Measurements from ENCODE around the gene WBP1. TPM values are rescaled to one million over a fixed set of nuclear protein-coding genes. Genes with fewer than 3 reads are reported as not detected.

WBP1 gene
- total RNA-seq, 1 donor from 2014 or later: 109 TPM

DNA sequence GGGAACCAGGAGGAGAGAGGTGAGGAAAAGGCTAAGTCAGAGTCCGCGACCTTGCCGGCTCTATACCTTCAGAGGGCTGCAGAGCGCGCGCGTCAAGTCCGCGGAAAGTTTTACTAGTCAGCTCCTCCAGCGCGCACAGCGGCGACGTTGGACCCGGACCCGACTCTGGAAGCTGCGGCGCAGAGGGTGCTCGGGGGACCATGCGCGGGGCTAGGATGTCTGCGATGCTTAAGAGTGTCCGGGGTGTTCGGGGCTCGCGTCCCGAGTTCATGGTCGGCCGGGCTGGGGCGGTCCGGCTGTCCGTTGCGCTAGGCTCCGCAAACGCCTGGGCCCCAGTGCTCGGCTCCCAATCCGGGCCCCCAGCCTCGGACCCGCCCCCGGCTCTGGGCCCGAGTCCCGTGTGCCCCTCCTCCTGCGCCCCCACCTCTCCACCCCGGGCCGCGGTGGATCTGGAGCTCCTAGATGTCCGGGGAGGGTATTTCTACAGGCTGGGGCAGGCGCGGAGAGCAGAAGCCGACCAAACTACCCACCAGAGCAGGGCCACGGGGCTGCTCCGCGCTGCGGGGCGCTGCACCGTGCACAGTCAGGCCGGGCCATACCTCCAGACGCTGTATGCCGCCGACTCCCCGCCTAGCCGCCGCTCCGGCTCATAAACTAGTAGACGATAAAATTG is 41.2 kb downstream of the WBP1 start, which contains the start of gene LBX2:
LBX2 (minus strand) TSS at position 337 of the 673 bp plus-strand sequence; CDS start at position 271, 66 bp downstream.
- peaks cover 8% of the 10 kb centered on the region for H3K9me3 Mint-ChIP-seq (ENCODE audit: unreplicated experiment)
- TF ChIP-seq, protein P1, sequence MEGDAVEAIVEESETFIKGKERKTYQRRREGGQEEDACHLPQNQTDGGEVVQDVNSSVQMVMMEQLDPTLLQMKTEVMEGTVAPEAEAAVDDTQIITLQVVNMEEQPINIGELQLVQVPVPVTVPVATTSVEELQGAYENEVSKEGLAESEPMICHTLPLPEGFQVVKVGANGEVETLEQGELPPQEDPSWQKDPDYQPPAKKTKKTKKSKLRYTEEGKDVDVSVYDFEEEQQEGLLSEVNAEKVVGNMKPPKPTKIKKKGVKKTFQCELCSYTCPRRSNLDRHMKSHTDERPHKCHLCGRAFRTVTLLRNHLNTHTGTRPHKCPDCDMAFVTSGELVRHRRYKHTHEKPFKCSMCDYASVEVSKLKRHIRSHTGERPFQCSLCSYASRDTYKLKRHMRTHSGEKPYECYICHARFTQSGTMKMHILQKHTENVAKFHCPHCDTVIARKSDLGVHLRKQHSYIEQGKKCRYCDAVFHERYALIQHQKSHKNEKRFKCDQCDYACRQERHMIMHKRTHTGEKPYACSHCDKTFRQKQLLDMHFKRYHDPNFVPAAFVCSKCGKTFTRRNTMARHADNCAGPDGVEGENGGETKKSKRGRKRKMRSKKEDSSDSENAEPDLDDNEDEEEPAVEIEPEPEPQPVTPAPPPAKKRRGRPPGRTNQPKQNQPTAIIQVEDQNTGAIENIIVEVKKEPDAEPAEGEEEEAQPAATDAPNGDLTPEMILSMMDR (IDR thresholded peaks at IDR 0.05; ENCODE audit: partially characterized antibody, unreplicated experiment): no peak
- H3K27me3 Mint-ChIP-seq (ENCODE audit: unreplicated experiment): peaks cover 31% of the 10 kb centered on the region
- peaks cover 12% of the 10 kb centered on the region for H3K36me3 Mint-ChIP-seq (ENCODE audit: unreplicated experiment)
- H3K27ac Mint-ChIP-seq (ENCODE audit: unreplicated experiment): peak within 1 kb of the TSS; percentile 22
- DNase-seq: peak; percentile 26
- H3K4me1 Mint-ChIP-seq (ENCODE audit: low read depth, unreplicated experiment): peaks cover 15% of the 10 kb centered on the region
- H3K4me3 Mint-ChIP-seq (ENCODE audit: unreplicated experiment): peak within 1 kb of the TSS; percentile 86

DNA sequence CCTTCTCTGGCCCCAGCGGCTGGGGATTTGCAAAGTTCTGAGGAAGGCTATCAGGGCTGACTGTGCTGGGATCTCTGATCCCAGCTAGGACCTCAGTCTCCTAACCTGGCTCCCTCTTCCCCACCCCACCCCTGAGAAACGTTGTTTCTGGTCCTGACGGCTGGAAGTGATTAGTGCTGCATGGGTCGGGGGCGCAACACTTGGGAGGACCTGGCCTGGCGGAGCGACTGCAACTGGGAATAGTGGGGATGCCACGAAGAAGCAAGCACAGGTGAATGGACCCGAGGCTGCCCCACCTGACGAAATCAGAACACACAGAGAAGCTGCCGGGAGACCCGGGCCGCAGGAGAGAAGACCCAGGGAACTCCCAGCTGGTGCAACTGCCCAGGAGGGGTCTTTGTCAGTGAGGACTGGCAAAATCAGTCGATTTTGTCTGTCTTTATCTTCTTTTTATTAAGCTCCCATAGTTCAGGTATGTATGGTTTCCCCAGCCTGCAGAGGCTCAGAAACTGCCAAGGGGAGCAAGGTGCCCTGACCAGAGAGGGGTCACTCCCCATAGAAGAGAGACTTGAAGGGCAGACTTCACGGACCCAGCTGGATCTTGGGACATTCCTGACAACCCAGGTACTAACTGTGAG is 41.8 kb downstream of the WBP1 start:
- Mint-ChIP-seq H3K27me3 (ENCODE audit: unreplicated experiment) (peaks cover 36% of the 10 kb centered on the region), H3K4me3 (ENCODE audit: unreplicated experiment) (peak overlapping the region; percentile 66), H3K36me3 (ENCODE audit: unreplicated experiment) (peaks cover 16% of the 10 kb centered on the region), H3K27ac (ENCODE audit: unreplicated experiment) (peak overlapping the region; percentile 22), H3K4me1 (ENCODE audit: low read depth, unreplicated experiment) (peaks cover 15% of the 10 kb centered on the region), H3K9me3 (ENCODE audit: unreplicated experiment) (peaks cover 8% of the 10 kb centered on the region)
- TF ChIP-seq, protein P1 (IDR thresholded peaks at IDR 0.05; ENCODE audit: partially characterized antibody, unreplicated experiment): no peak
- DNase-seq: no peak

DNA sequence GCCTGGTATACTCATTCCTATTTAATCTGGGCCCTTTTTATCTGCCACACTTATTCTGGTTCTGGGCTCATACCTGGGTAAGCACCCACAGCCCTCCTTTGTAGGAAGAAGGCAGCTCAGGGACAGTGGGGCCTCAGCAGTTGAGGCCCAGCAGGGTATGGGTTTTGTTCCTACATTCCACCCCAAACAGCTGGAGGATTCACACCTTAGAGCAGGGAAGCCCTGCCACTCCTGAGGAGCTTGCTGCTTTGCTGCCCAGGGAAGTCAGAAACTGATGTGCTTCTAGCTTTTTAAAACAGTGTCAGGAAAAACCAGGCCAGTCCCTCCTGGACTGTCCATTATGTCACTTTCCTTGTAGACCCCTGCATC is 42.3 kb downstream of the WBP1 start:
- DNase-seq: no peak
- Mint-ChIP-seq H3K4me3 (ENCODE audit: unreplicated experiment) (peak overlapping the region; percentile 66), H3K4me1 (ENCODE audit: low read depth, unreplicated experiment) (peaks cover 15% of the 10 kb centered on the region), H3K9me3 (ENCODE audit: unreplicated experiment) (peaks cover 8% of the 10 kb centered on the region), H3K36me3 (ENCODE audit: unreplicated experiment) (peaks cover 16% of the 10 kb centered on the region), H3K27ac (ENCODE audit: unreplicated experiment) (no peak overlapping the region), H3K27me3 (ENCODE audit: unreplicated experiment) (peaks cover 36% of the 10 kb centered on the region)
- TF ChIP-seq, protein P1 (IDR thresholded peaks at IDR 0.05; ENCODE audit: partially characterized antibody, unreplicated experiment): no peak

DNA sequence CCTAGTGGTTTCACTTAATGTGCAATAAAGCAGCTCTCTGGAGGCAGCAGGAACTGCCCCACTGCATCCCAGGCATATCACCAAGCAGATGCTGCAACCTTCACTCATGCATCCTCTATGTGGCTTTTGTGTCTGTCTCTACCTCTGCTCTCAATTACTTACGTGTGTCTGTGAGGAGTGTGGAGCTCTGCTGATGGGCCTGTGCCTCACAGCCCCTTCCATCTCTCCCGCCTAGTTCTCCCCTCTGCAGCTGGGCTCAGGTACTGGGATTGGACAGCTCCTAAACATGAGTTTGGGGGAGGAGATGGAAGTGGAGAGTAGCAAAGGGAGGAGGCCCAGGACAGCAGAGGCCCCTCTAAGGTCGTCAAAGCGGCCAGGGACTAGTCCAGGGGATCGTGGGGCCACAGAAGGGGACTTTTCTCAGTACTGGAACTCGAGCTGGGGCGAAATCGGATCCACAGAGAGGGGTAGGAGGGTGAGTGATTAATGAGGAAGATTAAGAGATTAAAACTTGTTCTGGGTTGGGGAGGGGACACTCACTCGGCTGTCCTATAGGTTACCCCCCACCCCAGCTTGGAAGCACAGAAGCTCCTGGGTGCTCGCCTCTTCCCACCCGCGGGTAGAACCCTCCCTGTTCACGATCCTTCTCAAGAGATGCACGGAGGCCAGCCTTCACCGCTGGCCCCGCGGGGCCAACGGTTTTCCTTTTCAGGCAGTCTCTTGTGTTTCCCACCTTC is 43.3 kb downstream of the WBP1 start:
- Mint-ChIP-seq H3K4me1 (ENCODE audit: low read depth, unreplicated experiment) (peaks cover 15% of the 10 kb centered on the region), H3K27ac (ENCODE audit: unreplicated experiment) (peak overlapping the region; percentile 84), H3K9me3 (ENCODE audit: unreplicated experiment) (peaks cover 8% of the 10 kb centered on the region), H3K27me3 (ENCODE audit: unreplicated experiment) (peaks cover 36% of the 10 kb centered on the region), H3K36me3 (ENCODE audit: unreplicated experiment) (peaks cover 10% of the 10 kb centered on the region), H3K4me3 (ENCODE audit: unreplicated experiment) (peak overlapping the region; percentile 82)
- TF ChIP-seq, protein P1 (IDR thresholded peaks at IDR 0.05; ENCODE audit: partially characterized antibody, unreplicated experiment): no peak
- no peak for DNase-seq

Measured in glutamatergic neuron (in vitro differentiated cells).